ENCODE measurements around the gene HRH1. TPM values are rescaled to one million over a fixed set of nuclear protein-coding genes. Genes with fewer than 3 reads are reported as not detected.
"Not testable (repeated sequence)": the region's sequence is repeated elsewhere in the genome, so short reads cannot be mapped to it uniquely, and the experiment has no call there.

HRH1 gene
- polyA plus RNA-seq, 3 donors, result 1.9 to 2.2 (median 2.1) TPM

DNA sequence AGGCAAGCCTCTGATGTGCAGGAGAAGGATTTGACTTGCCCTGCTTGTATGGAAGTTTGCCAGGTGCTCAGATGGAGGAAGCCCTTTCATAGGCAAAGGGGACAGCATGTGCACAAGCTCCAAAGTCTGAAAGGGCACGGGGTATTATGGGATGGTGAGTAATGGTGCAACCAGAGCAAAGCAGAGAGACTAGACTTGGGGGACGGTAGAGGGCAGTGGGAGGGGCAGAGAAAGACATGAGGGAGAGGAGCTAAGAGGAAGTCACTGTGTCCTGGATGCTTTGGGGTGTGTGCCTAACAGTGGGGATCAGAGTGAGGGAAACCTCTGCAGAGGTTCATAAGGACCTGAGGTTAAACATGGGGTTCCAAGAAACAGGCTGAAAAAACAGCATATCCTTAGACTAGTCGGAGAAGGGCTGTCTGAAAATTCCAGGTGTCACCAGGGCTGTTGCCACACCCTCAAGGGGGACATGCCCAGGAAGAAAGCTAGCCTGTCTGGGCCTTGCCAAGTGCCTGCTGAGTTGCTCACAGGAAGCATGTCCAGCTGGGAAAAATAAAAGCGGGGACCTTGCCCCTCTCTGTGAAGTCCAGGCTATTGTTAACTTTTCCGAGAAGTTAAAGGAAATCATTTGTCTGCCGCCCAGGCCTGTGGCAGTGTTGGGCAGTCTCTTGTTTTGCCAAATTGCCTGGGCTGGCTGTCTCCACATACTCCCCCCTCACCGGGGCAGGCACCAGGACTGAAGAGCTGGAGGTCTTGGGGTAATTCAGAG is 47.1 kb downstream of the HRH1 start:
- DNase-seq, result no peak

DNA sequence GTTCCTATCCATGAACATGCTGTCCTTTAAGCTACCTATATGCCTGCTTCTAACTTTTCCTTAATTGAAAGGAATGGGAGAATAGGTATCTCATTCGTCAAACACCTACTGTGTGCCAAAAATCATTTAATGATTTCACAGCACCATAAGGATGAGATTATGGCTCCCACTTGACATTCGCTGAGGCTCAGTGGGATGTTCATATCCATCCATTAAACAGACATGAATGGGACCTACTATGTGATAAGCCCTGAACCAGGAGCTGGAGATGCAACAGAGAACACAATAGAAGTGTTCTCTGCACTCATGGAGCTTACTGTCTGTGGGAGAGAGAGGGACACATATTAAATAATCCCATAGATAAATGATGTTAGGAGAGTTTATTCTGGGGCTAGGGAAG is 49.7 kb downstream of the HRH1 start:
- DNase-seq, result no peak

DNA sequence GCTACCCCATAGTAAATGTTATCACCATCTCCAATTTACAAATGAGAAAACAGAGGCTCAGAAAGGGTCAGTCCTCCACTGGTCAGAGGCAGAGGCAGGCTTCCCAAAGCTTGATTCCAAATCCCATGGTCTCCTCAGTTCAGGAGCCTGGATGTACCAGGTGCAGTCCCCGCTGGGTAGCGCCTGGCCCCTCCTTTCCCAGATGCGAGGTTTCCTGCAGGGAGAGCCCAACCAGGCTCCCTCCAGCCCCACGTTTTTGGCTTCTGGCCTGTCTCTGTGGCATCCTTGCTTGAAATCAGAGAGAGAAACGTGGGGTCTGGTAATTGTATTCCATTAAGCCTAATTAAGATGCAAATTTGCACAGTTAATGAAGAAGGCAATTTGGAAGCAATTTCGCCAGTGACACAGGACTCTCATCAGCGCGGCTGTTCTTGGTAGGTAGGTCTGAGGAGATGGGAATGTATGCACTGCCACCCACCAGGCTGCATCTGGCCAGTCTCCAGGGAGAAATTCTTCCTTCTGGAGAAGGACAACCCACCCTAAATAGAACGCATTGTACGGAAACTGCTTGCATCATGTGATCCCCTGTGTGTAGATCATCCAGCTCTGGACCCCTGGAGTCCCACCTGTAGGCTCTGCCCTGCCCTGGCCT is 50.5 kb downstream of the HRH1 start:
- no peak for DNase-seq

DNA sequence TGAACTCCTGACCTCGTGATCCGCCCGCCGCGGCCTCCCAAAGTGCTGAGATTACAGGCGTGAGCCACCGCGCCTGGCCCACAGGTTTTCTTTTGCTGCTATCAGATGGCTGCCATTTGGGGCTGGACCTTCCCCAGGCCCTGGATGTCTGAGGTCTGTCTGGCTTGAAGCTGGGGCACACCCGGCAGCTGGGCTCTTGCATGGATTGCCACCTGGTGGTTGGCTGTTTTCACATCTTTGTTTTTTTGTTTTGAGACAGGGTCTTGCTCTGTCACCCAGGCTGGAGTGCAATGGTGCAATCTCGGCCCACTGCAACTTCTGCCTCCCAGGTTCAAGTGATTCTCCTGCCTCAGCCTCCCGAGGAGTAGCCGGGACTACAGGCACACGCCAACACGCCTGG is 51.6 kb downstream of the HRH1 start:
- not testable (repeated sequence) for DNase-seq

DNA sequence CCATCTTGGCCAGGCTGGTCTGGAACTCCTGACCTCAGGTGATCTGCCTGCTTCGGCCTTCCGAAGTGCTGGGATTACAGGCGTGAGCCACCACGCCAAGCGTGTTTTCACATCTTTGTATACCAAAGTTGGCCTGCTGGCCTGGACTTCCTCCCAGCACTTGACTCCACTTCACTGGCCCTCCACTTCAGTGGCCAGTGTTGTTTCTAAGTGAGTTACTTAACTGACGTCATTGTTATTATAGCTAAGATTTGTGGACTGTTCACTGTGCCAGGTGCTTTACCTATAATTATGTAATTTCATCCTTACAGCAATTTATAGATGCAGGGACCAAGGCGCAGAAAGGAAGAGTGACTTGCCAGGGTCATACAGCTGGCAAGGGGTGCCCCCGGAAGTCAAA is 52.0 kb downstream of the HRH1 start:
- DNase-seq, result no peak

DNA sequence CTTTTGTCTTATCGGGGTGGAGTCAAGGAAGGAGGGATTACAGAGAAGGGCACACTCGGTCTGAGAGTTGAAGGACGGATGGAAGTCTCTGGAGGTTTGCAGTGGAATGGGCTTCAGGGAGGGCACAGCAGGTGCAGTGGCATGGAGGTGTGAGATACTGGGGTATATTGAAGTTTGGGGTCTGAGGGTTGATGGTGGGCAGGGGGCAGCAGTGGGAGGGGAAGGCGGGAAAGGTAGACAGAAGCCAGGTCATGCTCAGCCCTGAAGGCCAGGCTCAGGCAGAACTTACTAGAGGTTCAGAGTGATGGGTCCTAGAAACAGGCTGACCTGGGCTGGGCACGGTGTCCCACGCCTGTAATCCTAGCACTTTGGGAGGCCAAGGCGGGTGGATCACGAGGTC is 52.7 kb downstream of the HRH1 start:
- DNase-seq, result no peak

DNA sequence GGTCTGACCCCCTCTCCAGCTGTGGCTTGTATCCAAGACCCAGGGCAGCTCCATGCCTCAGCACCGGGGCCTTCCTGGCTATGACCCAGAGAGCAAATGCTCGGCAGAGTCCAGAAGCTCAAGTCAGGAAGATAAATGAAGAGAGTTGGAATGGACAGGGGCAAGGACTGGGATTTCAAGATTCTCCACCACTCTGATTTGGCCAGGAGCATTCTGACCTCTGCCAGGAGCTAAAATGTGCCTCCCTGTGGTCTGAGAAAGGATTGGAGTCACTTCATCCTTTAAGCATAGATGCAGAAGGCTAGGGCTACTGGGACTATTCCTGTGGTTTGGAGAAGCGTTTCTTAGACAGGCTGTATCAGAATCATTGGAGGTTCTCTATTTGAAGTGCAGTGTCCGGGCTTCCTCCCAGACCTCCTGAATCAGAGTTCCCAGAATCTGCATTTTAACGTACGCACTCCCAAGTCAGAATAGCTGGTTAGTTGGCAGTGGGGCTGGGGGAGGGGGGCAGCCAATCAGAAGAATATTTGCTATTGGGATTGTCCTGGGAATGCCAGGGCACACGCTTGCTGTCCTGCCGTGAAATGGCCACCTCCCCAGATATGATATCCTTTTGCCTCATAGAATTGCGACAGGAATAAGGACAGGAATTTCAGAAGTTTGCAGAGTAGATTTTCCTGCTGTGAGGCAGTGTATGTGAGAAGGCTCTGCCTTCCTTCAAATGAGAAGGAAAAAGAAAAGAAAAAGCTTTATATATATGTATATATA is 57.4 kb downstream of the HRH1 start:
- DNase-seq, result no peak

DNA sequence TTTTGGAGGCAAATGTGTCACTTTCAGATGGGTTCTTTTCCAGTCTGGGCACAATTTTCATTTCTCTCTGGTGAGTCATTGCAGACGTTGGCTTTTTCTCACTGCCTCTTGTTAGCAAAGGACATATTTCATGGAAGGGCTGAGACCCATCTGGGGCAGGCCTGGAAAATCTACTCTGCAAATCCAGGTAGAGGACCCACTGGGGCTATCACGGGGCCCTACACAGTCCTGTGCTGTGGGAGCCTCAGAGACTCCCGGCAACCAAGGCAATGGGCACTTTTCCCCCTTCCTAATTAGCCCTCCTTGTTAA is 58.0 kb downstream of the HRH1 start:
- no peak for DNase-seq

DNA sequence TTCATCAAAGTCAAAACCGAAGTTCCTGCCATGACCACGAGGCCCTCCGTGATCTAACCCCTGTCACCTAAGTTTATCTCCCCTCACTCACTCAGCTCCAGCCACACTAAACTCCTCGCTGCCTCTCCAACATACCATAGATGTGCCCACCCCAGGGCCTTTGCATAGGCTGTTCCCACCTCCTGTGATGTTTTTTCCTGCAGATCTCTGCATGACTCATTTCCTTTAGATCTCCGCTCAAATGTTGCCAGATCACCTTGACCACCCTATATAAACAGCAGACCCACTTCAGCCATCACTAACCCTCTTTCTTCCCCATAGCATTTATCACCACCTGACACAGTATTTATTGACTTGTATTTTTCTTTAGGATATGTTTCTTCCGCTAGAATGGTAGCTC is 58.5 kb downstream of the HRH1 start:
- no peak for DNase-seq

DNA sequence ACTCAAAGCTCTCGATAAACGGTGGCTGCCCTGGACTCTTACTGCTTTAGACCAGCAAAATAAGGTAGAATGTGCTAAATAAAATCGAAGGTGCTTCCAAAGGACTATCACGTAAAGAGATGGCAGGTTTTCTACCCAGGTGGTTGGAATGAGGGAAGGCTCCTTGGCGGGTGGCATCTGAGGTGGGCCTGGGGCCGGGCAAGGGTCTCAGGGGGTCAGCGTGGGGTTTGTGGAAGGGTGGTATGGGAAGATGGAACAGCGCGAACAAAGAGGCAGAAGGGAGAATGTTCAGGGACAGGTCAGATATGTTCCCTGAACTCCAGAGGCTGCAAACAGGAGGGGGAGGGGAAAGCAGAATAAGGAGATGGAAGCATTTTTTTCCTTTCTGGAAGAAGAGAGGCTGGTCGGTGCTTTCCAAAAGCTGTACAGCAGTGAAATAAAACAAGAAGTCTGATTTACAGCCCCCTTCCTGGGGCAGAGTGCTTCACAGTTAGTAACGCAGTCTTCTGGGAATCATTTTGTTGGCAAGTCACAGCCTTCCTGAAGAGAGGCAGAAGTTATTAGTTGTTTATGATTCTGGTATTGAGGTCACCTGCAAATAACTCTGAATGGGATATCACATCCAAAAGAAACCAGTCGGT is 59.6 kb downstream of the HRH1 start:
- no peak for DNase-seq

DNA sequence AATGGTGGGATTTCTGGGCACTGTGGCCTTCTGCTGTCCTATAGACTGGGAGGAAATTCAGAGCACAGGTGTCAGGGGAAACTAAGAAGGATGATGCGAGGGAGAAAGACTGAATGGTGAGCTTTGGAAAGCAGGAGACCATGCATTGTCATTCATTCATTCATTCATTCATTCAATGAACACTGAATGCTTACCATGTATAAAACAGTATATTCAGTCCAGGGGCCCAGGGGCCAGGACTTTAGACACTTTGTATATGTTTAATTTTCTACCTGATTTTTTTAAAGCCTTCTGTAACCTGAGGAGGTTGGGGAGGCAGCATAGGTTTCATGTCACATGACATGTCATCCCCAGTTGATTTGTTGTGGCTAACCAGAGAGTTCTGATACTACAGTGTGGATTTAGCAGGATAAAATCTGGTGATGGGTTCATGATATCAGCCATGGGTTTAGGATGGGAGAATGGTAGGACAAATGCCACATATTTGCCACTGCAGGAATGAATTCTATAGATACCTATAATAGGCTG is 60.2 kb downstream of the HRH1 start:
- DNase-seq, result no peak

DNA sequence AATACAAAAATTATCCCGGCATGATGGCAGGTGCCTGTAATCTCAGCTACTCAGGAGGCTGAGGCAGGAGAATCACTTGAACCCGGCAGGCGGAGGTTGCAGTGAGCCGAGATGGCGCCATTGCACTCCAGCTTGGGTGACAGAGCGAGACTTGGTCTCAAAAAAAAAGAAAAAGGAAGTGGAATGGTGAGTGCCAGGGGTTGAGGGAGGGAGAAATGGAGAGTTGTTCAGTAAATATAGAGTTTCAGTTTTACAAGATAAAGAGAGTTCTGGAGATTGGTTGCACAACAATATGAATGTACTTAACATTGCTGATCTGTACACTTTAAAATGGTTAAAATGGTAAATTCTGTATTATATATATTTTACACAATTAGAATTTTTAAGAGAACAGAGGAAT is 63.1 kb downstream of the HRH1 start:
- not testable (repeated sequence) for DNase-seq

DNA sequence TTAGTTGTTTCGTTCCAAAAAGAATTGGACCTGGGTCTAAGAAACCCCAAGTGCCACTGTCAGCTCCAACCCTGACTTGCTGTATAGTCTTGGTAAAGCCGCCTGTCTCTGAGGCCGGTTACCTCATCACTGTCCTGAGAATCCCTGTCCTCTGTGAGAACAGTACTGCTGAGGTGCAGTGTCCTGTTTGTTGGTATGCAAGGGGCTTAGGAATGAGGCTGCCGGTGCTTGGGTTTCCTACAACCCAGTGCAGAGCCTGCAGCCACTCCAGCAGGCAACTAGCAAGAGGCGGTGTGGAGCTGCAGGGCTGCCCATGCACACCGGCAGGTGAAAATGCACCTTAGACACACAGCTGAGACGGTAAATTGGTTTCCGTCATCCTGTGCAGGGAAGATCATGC is 65.9 kb downstream of the HRH1 start:
- DNase-seq, result no peak

DNA sequence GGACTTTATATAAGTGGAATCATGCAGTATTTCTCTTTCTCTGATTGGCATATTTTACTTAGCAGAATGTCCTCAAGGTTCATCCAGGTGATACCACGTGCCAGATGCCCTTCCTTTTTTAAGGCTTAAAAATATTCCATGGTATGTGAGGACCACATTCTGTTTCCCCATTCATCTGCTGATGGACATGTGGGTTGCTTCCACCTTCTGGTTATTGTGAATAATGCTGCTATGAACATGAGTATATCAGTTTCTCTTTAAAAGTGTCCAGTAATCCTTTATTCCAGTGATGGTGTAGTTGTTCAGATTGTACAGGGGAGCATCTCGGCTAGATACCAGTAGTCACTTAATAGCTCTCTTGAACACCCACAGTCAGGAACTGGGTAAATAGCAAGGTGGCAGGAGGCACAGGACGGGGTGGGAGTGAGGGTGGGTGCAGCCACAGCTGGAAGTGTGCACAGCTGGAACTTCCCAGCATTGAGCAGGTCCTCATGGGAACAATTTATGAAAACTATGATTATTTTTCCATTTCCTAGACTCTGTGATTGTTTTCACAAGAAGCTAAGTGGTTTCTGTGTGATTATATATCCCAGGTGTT is 67.6 kb downstream of the HRH1 start:
- DNase-seq, result no peak

DNA sequence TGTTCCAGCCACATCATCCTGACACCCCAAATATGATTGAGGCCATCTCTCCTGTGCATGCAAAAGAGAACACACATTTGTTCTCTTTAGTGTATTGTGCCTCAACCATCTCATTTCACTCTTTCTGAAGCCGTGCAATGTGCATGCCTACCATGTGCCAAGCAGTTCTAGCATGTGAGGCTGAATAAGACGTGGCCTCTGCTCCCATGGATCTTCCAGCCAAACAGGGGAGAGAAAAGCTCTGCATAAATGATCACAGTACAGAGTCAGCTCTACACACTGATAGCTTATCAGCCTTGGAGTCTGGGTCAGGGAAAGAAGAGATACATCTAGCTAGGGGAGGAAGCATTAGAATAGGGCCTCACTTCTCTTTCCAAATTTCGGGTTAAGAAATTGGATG is 69.7 kb downstream of the HRH1 start:
- no peak for DNase-seq

DNA sequence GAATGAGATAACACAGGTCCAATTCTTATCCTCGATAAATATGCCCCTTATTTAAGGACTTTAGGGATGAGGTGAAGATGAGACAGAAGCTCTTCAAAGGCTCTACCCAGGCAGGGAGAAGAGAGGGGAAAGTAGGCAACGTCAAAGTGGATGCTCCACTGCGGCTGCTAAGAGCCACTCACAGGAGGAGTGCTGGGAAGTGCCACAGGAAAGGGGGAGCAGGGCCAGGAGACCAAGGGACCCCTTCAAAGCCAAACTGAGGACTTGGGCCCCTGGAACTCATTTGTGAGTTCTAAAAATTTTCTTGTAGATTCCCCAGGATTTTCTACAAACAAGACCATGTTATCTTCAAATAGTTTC is 70.6 kb downstream of the HRH1 start:
- DNase-seq, result no peak

DNA sequence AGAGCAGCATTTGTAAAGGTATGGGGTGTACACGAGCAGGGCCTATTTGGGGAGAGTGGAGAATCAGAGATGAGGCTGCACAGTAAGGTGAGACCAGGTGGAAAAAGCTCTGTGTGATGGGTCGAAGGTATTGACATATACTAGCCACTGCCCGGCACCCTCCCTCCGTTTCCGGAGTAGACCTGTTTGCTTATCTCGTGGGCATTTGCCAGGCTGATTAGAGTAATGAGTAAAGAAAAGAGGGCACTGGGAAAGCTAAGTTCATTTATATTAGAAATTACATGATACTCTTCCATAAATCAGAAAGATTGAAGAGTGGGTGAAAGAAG is 71.7 kb downstream of the HRH1 start:
- no peak for DNase-seq

DNA sequence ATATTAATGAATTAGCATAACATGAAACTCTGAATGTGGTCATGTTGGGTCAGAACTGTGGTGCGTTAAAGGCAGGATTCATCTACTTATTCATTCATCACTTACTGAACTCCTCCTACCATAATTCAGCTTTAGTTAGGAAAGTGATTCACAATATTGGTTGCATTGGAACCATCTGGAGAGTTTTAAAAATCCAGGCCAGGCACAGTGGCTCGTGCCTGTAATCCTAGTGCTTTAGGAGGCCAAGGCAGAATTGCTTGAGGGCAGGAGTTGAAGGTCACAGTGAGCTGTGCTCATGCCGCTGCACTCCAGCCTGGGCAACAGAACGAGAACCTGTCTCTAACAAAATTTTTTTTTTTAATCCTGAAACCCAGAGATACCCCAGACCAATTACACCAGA is 73.7 kb downstream of the HRH1 start:
- DNase-seq, result no peak

DNA sequence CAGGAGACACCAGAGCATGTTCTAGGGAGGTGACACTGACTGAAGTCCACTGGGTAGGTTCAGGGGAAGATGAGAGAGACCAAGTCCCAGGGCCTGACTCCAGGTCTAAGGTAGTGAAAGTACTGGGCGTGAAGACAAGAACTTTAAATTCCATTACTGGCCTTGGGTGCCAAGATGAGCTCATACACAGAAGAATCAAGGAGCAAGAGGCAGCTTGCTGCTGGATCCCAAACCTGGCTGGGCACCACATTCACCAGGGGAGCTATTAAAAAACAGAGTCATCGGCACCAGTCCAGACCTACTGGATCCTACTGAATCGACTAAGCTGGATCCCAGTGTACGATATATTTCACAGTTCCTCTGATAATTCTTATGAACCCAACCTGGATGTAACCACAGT is 75.8 kb downstream of the HRH1 start:
- no peak for DNase-seq

DNA sequence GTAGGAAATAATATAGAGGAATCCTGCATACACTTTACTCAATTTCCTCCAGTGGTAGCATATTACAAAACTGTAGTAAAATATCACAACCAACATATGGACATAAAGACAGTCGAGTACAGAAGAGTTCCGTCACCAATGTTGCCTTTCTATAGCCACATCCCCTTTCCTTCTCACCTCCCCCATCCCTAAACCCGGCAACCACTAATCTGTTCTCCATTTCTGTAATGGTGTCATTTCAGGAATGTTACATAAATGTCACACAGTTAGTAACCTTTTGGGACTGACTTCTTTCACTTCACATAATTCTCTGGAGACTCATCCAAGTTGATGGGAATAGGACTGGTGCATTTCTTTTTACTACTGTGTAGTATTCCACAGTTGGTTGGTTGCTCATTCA is 76.5 kb downstream of the HRH1 start:
- no peak for DNase-seq

DNA sequence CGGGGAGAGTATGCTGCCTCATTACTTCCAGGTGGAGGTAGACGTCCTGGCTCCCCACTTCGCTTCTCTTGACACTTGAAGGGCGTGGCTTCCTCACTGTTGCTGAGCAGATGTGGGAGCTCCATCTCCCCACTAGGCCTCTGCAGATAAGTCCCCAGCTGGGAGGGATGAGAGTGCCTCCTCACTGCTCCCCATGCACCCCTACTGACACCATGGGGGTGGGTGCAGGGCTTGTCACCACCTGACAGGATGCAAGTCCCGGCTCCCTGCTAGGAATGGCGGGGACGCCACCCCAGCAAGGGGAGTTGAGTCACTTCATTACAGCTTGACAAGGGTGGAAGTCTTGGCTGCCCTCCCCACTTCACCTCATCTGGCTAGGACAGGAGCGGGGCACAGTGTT is 81.1 kb downstream of the HRH1 start:
- DNase-seq, result no peak
